ENCODE measurements around the gene SLC23A2. TPM values are rescaled to one million over a fixed set of nuclear protein-coding genes. Genes with fewer than 3 reads are reported as not detected.

SLC23A2 gene
- total RNA-seq, 1 donor from 2014 or later = 20.8 TPM

DNA sequence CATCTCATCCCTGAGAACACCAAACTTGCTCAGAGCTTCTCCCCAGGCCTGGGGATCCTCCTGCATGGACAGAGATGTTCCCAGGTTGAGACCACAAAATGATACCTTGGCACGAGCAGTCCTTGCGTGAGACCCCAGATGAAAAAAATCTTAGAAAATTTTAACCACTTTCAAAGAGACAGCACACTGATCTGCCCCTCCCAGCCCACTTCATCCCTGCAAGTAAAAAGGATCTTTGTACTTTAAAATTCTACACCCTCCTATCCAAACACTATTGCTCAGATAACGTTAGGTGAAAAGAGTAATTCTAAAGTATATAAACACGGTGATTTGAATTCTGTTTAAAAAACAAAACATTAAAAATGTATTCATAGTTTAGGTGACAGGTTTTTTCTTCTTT is 98.5 kb downstream of the SLC23A2 start:
- Mint-ChIP-seq H3K4me3 (ENCODE audit: unreplicated experiment) (no peak overlapping the region), H3K9me3 (ENCODE audit: unreplicated experiment) (no peaks in the 10 kb centered on the region), H3K27ac (ENCODE audit: unreplicated experiment) (no peak overlapping the region), H3K27me3 (ENCODE audit: low read depth, unreplicated experiment) (no peaks in the 10 kb centered on the region), H3K36me3 (ENCODE audit: low read depth, unreplicated experiment) (peaks cover 17% of the 10 kb centered on the region), H3K4me1 (ENCODE audit: low read depth, unreplicated experiment) (peaks cover 10% of the 10 kb centered on the region)
- H4K20me1 ChIP-seq (ENCODE audit: insufficient read depth, low read length) = peaks cover 3% of the 10 kb centered on the region
- H3K9ac ChIP-seq (ENCODE audit: low read length) = no peak overlapping the region
- TF ChIP-seq CTCF (IDR thresholded peaks at IDR 0.05; ENCODE audit: insufficient read depth, low read depth, low read length) = no peak
- TF ChIP-seq EZH2 (IDR thresholded peaks at IDR 0.05; ENCODE audit: insufficient read depth, low read length) = no peak
- H3K4me1 ChIP-seq (ENCODE audit: insufficient read depth, low read length) = peaks cover 10% of the 10 kb centered on the region
- no peak overlapping the region for H2AFZ ChIP-seq (ENCODE audit: low read depth, low read length)
- no peak overlapping the region for H3K4me3 ChIP-seq (ENCODE audit: insufficient read depth, low read depth, low read length)
- DNase-seq (ENCODE audit: low read depth) = no peak
- no peaks in the 10 kb centered on the region for H3K9me3 ChIP-seq (ENCODE audit: insufficient read depth, low read depth, low read length)
- no peaks in the 10 kb centered on the region for H3K79me2 ChIP-seq (ENCODE audit: insufficient read depth, low read length)
- H3K4me2 ChIP-seq (ENCODE audit: low read length) = no peak overlapping the region
- no peak for FAIRE-seq
- H3K27me3 ChIP-seq (ENCODE audit: insufficient read depth, low read length) = no peaks in the 10 kb centered on the region
- H3K36me3 ChIP-seq (ENCODE audit: insufficient read depth, low read length) = no peaks in the 10 kb centered on the region
- H3K27ac ChIP-seq (ENCODE audit: low read depth, low read length) = no peak overlapping the region

DNA sequence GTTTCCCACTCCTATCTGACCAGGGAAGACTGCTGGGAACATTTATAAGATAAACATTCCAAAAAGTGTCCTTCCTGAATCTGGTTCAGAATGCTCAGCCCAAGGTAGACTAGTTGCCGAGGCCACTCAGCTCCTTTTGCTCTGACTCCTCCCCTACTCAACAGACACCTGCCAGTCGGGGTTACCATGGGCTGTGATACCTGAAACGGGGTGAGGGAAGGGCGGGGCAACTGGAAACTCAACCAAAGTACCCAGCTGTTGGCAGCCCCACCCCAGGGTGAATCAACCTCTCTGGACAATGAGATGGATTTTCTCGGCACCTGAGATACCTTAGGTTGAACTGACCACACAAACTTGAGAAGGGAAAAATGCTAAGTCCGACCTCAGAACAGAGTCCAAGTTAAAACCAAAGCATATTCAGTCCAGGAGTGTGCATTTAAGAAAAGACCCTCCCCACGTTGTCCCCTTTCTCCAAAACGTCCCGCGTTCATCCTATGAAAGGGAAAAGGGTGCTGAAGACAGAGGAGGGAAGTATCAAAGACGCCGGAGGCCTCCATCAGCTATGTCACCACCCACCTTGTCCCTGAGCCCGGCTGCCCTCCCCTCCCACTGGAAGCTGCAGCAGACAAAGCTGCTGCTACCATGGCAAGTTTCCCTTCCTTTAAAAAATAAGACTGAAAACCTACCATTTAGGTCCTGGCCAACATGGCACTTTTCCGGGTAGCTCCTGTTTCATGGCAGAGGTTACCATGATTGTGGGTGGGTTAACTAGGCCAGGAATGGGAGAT is 100.1 kb downstream of the SLC23A2 start:
- no peak overlapping the region for H3K4me2 ChIP-seq (ENCODE audit: low read length)
- no peak overlapping the region for H3K4me3 ChIP-seq (ENCODE audit: insufficient read depth, low read depth, low read length)
- Mint-ChIP-seq H3K27ac (ENCODE audit: unreplicated experiment) (no peak overlapping the region), H3K36me3 (ENCODE audit: low read depth, unreplicated experiment) (peaks cover 17% of the 10 kb centered on the region), H3K4me3 (ENCODE audit: unreplicated experiment) (no peak overlapping the region), H3K9me3 (ENCODE audit: unreplicated experiment) (no peaks in the 10 kb centered on the region), H3K27me3 (ENCODE audit: low read depth, unreplicated experiment) (no peaks in the 10 kb centered on the region), H3K4me1 (ENCODE audit: low read depth, unreplicated experiment) (peaks cover 17% of the 10 kb centered on the region)
- H3K27me3 ChIP-seq (ENCODE audit: insufficient read depth, low read length) = no peaks in the 10 kb centered on the region
- no peak for DNase-seq (ENCODE audit: low read depth)
- no peak overlapping the region for H3K9ac ChIP-seq (ENCODE audit: low read length)
- TF ChIP-seq CTCF (IDR thresholded peaks at IDR 0.05; ENCODE audit: insufficient read depth, low read depth, low read length) = no peak
- no peak for TF ChIP-seq EZH2 (IDR thresholded peaks at IDR 0.05; ENCODE audit: insufficient read depth, low read length)
- H2AFZ ChIP-seq (ENCODE audit: low read depth, low read length) = no peak overlapping the region
- H3K4me1 ChIP-seq (ENCODE audit: insufficient read depth, low read length) = peaks cover 10% of the 10 kb centered on the region
- H4K20me1 ChIP-seq (ENCODE audit: insufficient read depth, low read length) = peaks cover 5% of the 10 kb centered on the region
- FAIRE-seq = no peak
- H3K36me3 ChIP-seq (ENCODE audit: insufficient read depth, low read length) = no peaks in the 10 kb centered on the region
- H3K27ac ChIP-seq (ENCODE audit: low read depth, low read length) = no peak overlapping the region
- H3K79me2 ChIP-seq (ENCODE audit: insufficient read depth, low read length) = no peaks in the 10 kb centered on the region
- no peaks in the 10 kb centered on the region for H3K9me3 ChIP-seq (ENCODE audit: insufficient read depth, low read depth, low read length)

Data from astrocyte (in vitro differentiated cells and primary cell).